ENCODE results near the gene NT5DC2.

- TF ChIP-seq MAX (IDR thresholded peaks at IDR 0.05) (no peak), TEAD4 (IDR thresholded peaks at IDR 0.05) (no peak), YY1 (IDR thresholded peaks at IDR 0.05; ENCODE audit: low read depth) (no peak), FOXM1 (IDR thresholded peaks at IDR 0.05; ENCODE audit: borderline replicate concordance, low read depth) (no peak), CREB1 (IDR thresholded peaks at IDR 0.05; ENCODE audit: low read depth) (no peak), RAD21 (IDR thresholded peaks at IDR 0.05; ENCODE audit: low read depth) (no peak), ZBTB7A (IDR thresholded peaks at IDR 0.05; ENCODE audit: low read depth) (no peak), EP300 (IDR thresholded peaks at IDR 0.05; ENCODE audit: borderline replicate concordance) (no peak), TCF12 (IDR thresholded peaks at IDR 0.05; ENCODE audit: low read depth) (no peak), TAF1 (IDR thresholded peaks at IDR 0.05; ENCODE audit: low read depth) (no peak)
- TF ChIP-seq, protein P1, sequence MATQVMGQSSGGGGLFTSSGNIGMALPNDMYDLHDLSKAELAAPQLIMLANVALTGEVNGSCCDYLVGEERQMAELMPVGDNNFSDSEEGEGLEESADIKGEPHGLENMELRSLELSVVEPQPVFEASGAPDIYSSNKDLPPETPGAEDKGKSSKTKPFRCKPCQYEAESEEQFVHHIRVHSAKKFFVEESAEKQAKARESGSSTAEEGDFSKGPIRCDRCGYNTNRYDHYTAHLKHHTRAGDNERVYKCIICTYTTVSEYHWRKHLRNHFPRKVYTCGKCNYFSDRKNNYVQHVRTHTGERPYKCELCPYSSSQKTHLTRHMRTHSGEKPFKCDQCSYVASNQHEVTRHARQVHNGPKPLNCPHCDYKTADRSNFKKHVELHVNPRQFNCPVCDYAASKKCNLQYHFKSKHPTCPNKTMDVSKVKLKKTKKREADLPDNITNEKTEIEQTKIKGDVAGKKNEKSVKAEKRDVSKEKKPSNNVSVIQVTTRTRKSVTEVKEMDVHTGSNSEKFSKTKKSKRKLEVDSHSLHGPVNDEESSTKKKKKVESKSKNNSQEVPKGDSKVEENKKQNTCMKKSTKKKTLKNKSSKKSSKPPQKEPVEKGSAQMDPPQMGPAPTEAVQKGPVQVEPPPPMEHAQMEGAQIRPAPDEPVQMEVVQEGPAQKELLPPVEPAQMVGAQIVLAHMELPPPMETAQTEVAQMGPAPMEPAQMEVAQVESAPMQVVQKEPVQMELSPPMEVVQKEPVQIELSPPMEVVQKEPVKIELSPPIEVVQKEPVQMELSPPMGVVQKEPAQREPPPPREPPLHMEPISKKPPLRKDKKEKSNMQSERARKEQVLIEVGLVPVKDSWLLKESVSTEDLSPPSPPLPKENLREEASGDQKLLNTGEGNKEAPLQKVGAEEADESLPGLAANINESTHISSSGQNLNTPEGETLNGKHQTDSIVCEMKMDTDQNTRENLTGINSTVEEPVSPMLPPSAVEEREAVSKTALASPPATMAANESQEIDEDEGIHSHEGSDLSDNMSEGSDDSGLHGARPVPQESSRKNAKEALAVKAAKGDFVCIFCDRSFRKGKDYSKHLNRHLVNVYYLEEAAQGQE (IDR thresholded peaks at IDR 0.05; ENCODE audit: low read depth): no peak
Observed at GRCh38 chr3:52528586-52529375, 4.9 kb downstream of the NT5DC2 start.

Data from Ishikawa (cell line).